ENCODE data around the gene CRTC3.

Gene CRTC3

GRCh38 chr15:90572893-90573292 lies 43.2 kb downstream of the CRTC3 start:
- no peak for FAIRE-seq

GRCh38 chr15:90576711-90577389 lies 47.1 kb downstream of the CRTC3 start:
- TF ChIP-seq CTCF (IDR thresholded peaks at IDR 0.05; ENCODE audit: insufficient read depth, missing control alignments), result no peak
- no peak for FAIRE-seq
- DNase-seq (ENCODE audit: insufficient read length, low spot score), result no peak

More at GRCh38 chr15:90572893-90573292, 43.2 kb downstream of the CRTC3 start:
- no peak for DNase-seq (ENCODE audit: insufficient read length, low spot score)
- no peak for TF ChIP-seq CTCF (IDR thresholded peaks at IDR 0.05; ENCODE audit: insufficient read depth, missing control alignments)

- TF ChIP-seq CTCF (IDR thresholded peaks at IDR 0.05; ENCODE audit: insufficient read depth, missing control alignments), result no peak
- FAIRE-seq (no peak), DNase-seq (ENCODE audit: insufficient read length, low spot score) (no peak)
Observed at GRCh38 chr15:90579213-90579612, 49.5 kb downstream of the CRTC3 start.

GRCh38 chr15:90580099-90580498 lies 50.4 kb downstream of the CRTC3 start:
- DNase-seq (ENCODE audit: insufficient read length, low spot score), result no peak
- no peak for FAIRE-seq

GRCh38 chr15:90580541-90580940 lies 50.8 kb downstream of the CRTC3 start:
- no peak for DNase-seq (ENCODE audit: insufficient read length, low spot score)
- TF ChIP-seq CTCF (IDR thresholded peaks at IDR 0.05; ENCODE audit: insufficient read depth, missing control alignments), result no peak
- FAIRE-seq, result no peak

More at GRCh38 chr15:90580099-90580498, 50.4 kb downstream of the CRTC3 start:
- no peak for TF ChIP-seq CTCF (IDR thresholded peaks at IDR 0.05; ENCODE audit: insufficient read depth, missing control alignments)

- no peak for TF ChIP-seq CTCF (IDR thresholded peaks at IDR 0.05; ENCODE audit: insufficient read depth, missing control alignments)
- no peak for FAIRE-seq
- no peak for DNase-seq (ENCODE audit: insufficient read length, low spot score)
Observed at GRCh38 chr15:90580946-90581345, 51.2 kb downstream of the CRTC3 start.

- no peak for DNase-seq (ENCODE audit: insufficient read length, low spot score)
- no peak for FAIRE-seq
- no peak for TF ChIP-seq CTCF (IDR thresholded peaks at IDR 0.05; ENCODE audit: insufficient read depth, missing control alignments)
Observed at GRCh38 chr15:90581771-90582352, 52.1 kb downstream of the CRTC3 start.

All from D721Med (cell line).